Smooth muscle cell (in vitro differentiated cells): ENCODE results near the gene CDC42BPB. TPM values are rescaled to one million over a fixed set of nuclear protein-coding genes. Genes with fewer than 3 reads are reported as not detected.

Experiments
- DNase-seq: peaks from one replicate; lab custom pipeline; 2025; ENCODE audit not compliant: unreplicated experiment; lab: John Stamatoyannopoulos, UW
- H2AFZ ChIP-seq: fragments of 200-600 bp; sonication (generic); 2 replicates; pipeline ENCODE4 v1.6.0; 2016; ENCODE audit warnings: antibody characterized with exemption, low read depth, mild to moderate bottlenecking
- H3F3A ChIP-seq: fragments of 200-600 bp; sonication (generic); 2 replicates; pipeline ENCODE4 v1.6.0; 2017; ENCODE audit warnings: antibody characterized with exemption, low read depth
- H3K27ac ChIP-seq: fragments of 200-600 bp; sonication (generic); 2 replicates; pipeline ENCODE4 v1.5.1; 2016; ENCODE audit warnings: low read depth, mild to moderate bottlenecking
- H3K27me3 ChIP-seq: fragments of 200-600 bp; sonication (generic); 2 replicates; pipeline ENCODE4 v1.6.1; 2016; ENCODE audit warnings: low read depth, mild to moderate bottlenecking
- H3K36me3 ChIP-seq: fragments of 200-600 bp; sonication (generic); 2 replicates; pipeline ENCODE4 v1.5.1; 2016; ENCODE audit warnings: low read depth
- H3K4me1 ChIP-seq: fragments of 200-600 bp; sonication (generic); 2 replicates; pipeline ENCODE4 v1.5.1; 2016; ENCODE audit warnings: low read depth
- H3K4me2 ChIP-seq: fragments of 200-600 bp; sonication (generic); 2 replicates; pipeline ENCODE4 v1.6.0; 2016; ENCODE audit warnings: mild to moderate bottlenecking
- H3K4me3 ChIP-seq: fragments of 200-600 bp; sonication (generic); 2 replicates; pipeline ENCODE4 v1.5.1; 2016; ENCODE audit warnings: mild to moderate bottlenecking
- H3K79me2 ChIP-seq: fragments of 200-600 bp; sonication (generic); 2 replicates; pipeline ENCODE4 v1.6.0; 2016; ENCODE audit warnings: low read depth, mild to moderate bottlenecking
- H3K9ac ChIP-seq: fragments of 200-600 bp; sonication (generic); 2 replicates; pipeline ENCODE4 v1.6.0; 2016; ENCODE audit warnings: low read depth
- H3K9me3 ChIP-seq: fragments of 200-600 bp; sonication (generic); replicated peaks from 2 replicates; pipeline ENCODE4 v1.5.1; 2016; ENCODE audit warnings: low read depth
- H4K20me1 ChIP-seq: fragments of 200-600 bp; sonication (generic); 2 replicates; pipeline ENCODE4 v1.6.0; 2016; ENCODE audit warnings: low read depth
- CTCF ChIP-seq: fragments of 200-600 bp; sonication (generic); IDR thresholded peaks from 2 replicates; pipeline ENCODE4 v1.5.1; 2017; ENCODE audit warnings: borderline replicate concordance, mild to moderate bottlenecking, antibody characterized with exemption; ENCODE audit not compliant: insufficient read depth, poor library complexity, severe bottlenecking
- WGBS: methylation state at CpG from one replicate; pipeline ENCODE4 v1.1.7; 2016; ENCODE audit warnings: low lambda C conversion rate; 5-methylcytosine and 5-hydroxymethylcytosine counted together
- polyA plus RNA-seq: library from polyadenylated mRNA; unstranded; fragments of >200 nt; fragmentation: Nextera tagmentation; extraction: Ambion mirVana; gene quantifications from 2 replicates; pipeline ENCODE4 v1.2.1, GENCODE V29; 2016
- total RNA-seq: library from RNA; depleted of rRNA; stranded (reverse); fragments of >200 nt; gene quantifications from 2 replicates; pipeline ENCODE4 v1.2.3, GENCODE V29; 2014

CDC42BPB gene
- total and polyA plus RNA-seq, 2 experiments from 2014 or later = 11.3 to 71.2 TPM

- TF ChIP-seq CTCF = no peak
- H3K27me3 ChIP-seq = no peaks in the 10 kb centered on the region
- H3K36me3 ChIP-seq = no peaks in the 10 kb centered on the region
- H3F3A ChIP-seq = no peaks in the 10 kb centered on the region
- no peak overlapping the region for H3K9ac ChIP-seq
- H2AFZ ChIP-seq = no peak overlapping the region
- H3K27ac ChIP-seq = no peak overlapping the region
- no peaks in the 10 kb centered on the region for H3K79me2 ChIP-seq
- H3K4me1 ChIP-seq = no peaks in the 10 kb centered on the region
- H4K20me1 ChIP-seq = no peaks in the 10 kb centered on the region
- WGBS = 91% methylated on average over 19 of the region's 19 CpGs
- no peak overlapping the region for H3K4me3 ChIP-seq
- H3K4me2 ChIP-seq = no peak overlapping the region
- no peak for DNase-seq
- H3K9me3 ChIP-seq = no peaks in the 10 kb centered on the region
These were observed 145.8 kb downstream of the CDC42BPB start for GRCh38 chr14:102911541-102911951.

GRCh38 chr14:102910442-102910841, 146.9 kb downstream of the CDC42BPB start:
- no peak for DNase-seq
- Histone ChIP-seq H3K4me3 (no peak overlapping the region), H3K36me3 (no peaks in the 10 kb centered on the region), H3K27ac (no peak overlapping the region), H3K4me2 (no peak overlapping the region), H3K27me3 (no peaks in the 10 kb centered on the region), H3K9ac (no peak overlapping the region), H3K79me2 (no peaks in the 10 kb centered on the region), H3K9me3 (no peaks in the 10 kb centered on the region), H3K4me1 (no peaks in the 10 kb centered on the region), H2AFZ (no peak overlapping the region), H4K20me1 (no peaks in the 10 kb centered on the region), H3F3A (no peaks in the 10 kb centered on the region)
- 91% methylated on average over 21 of the region's 21 CpGs for WGBS
- no peak for TF ChIP-seq CTCF

- 94% methylated on average over 10 of the region's 10 CpGs for WGBS
- no peaks in the 10 kb centered on the region for H3K4me1 ChIP-seq
- no peak overlapping the region for H3K4me2 ChIP-seq
- H3K9ac ChIP-seq = no peak overlapping the region
- no peak for DNase-seq
- TF ChIP-seq CTCF = no peak
- H3K9me3 ChIP-seq = no peaks in the 10 kb centered on the region
- H3K27ac ChIP-seq = no peak overlapping the region
- no peaks in the 10 kb centered on the region for H3K27me3 ChIP-seq
- H4K20me1 ChIP-seq = no peaks in the 10 kb centered on the region
- H2AFZ ChIP-seq = no peak overlapping the region
- H3K4me3 ChIP-seq = no peak overlapping the region
- no peaks in the 10 kb centered on the region for H3F3A ChIP-seq
- H3K79me2 ChIP-seq = no peaks in the 10 kb centered on the region
- H3K36me3 ChIP-seq = no peaks in the 10 kb centered on the region
These were observed 147.4 kb downstream of the CDC42BPB start for GRCh38 chr14:102909911-102910310.

GRCh38 chr14:102909462-102909861, 147.9 kb downstream of the CDC42BPB start:
- H3K27me3 ChIP-seq = no peaks in the 10 kb centered on the region
- H3F3A ChIP-seq = no peaks in the 10 kb centered on the region
- no peak overlapping the region for H3K27ac ChIP-seq
- no peaks in the 10 kb centered on the region for H3K4me1 ChIP-seq
- no peaks in the 10 kb centered on the region for H3K79me2 ChIP-seq
- WGBS = 96% methylated on average over 10 of the region's 10 CpGs
- H3K9ac ChIP-seq = no peak overlapping the region
- DNase-seq = no peak
- H2AFZ ChIP-seq = no peak overlapping the region
- no peak for TF ChIP-seq CTCF
- no peaks in the 10 kb centered on the region for H3K9me3 ChIP-seq
- no peaks in the 10 kb centered on the region for H4K20me1 ChIP-seq
- H3K4me3 ChIP-seq = no peak overlapping the region
- H3K4me2 ChIP-seq = no peak overlapping the region
- H3K36me3 ChIP-seq = no peaks in the 10 kb centered on the region
